Measurements from ENCODE around the gene ARRDC5. TPM values are rescaled to one million over a fixed set of nuclear protein-coding genes. Genes with fewer than 3 reads are reported as not detected.
"Not testable (repeated sequence)": the region's sequence is repeated elsewhere in the genome, so short reads cannot be mapped to it uniquely, and the experiment has no call there.

ARRDC5 gene
- total RNA-seq, 2 donors from 2014 or later: not detected

DNA sequence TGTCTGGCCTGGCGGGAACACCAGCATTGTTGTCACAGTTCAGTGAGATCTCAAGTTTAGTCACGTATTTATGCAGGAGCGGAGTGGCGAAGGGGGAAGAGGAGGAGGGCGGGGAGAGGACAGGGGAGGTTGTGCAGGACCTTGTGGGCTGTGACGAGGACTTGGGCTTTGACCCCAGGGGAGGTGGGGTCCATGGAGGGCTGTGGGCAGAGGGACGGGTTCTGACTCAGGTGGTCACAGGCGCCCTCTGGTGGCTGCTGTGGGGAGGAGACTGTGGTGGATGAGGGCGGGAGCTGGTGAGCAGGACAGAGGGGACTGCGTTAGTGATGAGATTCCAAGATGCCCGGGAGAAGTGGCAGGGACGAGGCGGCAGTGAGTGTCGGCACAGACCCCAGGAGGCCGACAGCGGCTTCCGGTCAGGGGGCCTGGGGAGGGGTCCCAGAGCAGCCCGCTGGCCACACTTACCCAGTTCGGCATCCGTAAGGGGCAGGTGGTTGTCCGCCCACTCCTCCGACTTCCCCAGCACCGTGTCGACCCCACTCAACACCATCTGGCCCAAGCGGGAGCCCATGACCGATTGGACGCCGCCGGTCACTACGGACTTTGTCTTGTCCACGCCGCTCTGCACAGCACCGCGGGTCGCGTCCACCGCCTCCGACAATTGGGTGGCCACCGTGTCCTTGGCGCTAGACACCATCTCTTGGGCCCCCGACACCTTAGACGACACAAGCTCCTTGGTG is 51.0 kb downstream of the ARRDC5 start:
- no peaks in the 10 kb centered on the region for H3K27me3 ChIP-seq
- no peak overlapping the region for H3K4me3 ChIP-seq
- intact Hi-C loops (cut with DNase I): no loop called here
- peaks cover 0 to 5% of the 10 kb centered on the region in 2 donors for H3K36me3 ChIP-seq (replicated peaks in 1 of 2; ENCODE audit: insufficient read depth in 1 of 2, low read depth in 2 of 2)
- no peak overlapping the region for H3K27ac ChIP-seq
- DNase-seq (peak; percentile 60 to 80 (median 70)), ATAC-seq (peak; percentile 77)
- peak; percentile 63 to 98 (median 73) for TF ChIP-seq CTCF (IDR thresholded peaks at IDR 0.05)
- TF ChIP-seq POLR2A (IDR thresholded peaks at IDR 0.05): no peak
- H3K4me1 ChIP-seq: peaks cover 3% of the 10 kb centered on the region
- 75 to 81% methylated on average over 36 to 40 of the region's 42 CpGs for WGBS, 2 donors
- no peaks in the 10 kb centered on the region for H3K9me3 ChIP-seq

DNA sequence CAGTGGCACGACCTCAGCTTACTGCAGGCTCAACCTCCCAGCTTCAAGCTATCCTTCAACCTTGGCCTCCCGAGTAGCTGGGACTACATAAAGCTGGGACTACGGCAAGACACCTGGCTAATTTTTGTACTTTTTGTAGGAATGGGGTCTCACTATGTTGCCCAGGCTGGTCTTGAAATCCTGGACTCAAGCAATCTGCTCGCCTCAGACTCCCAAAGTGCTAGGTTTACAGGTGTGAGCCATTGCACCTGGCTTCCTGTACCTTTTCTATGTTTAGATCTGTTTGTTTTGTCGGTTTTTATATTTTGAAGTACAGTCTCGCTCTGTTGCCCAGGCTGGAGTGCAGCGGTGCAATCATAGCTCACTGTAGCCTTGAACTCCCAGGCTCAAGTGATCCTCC is 53.7 kb downstream of the ARRDC5 start:
- H3K27me3 ChIP-seq: no peaks in the 10 kb centered on the region
- peaks cover 0 to 3% of the 10 kb centered on the region in 2 donors for H3K36me3 ChIP-seq (replicated peaks in 1 of 2; ENCODE audit: insufficient read depth in 1 of 2, low read depth in 2 of 2)
- ATAC-seq (no peak), DNase-seq (no peak)
- no peaks in the 10 kb centered on the region for H3K9me3 ChIP-seq
- TF ChIP-seq CTCF (IDR thresholded peaks at IDR 0.05) (no peak), POLR2A (IDR thresholded peaks at IDR 0.05) (no peak)
- H3K4me1 ChIP-seq: no peaks in the 10 kb centered on the region
- intact Hi-C loops (cut with DNase I): loop anchor here (5.0 kb wide), 1 partner anchor 37 kb away; no protein-coding TSS in a partner anchor
- H3K4me3 ChIP-seq: no peak overlapping the region
- 81 to 85% methylated on average over 7 of the region's 7 CpGs for WGBS, 2 donors
- H3K27ac ChIP-seq: no peak overlapping the region

GRCh38 chr19:4847190-4847973 is 55.3 kb downstream of the ARRDC5 start:
- intact Hi-C loops (cut with DNase I): loop anchor here (5.0 kb wide), 1 partner anchor 35 kb away; no protein-coding TSS in a partner anchor
- Histone ChIP-seq H3K9me3 (no peaks in the 10 kb centered on the region), H3K27ac (no peak overlapping the region), H3K4me1 (peaks cover 6% of the 10 kb centered on the region), H3K27me3 (no peaks in the 10 kb centered on the region), H3K4me3 (no peak overlapping the region), H3K36me3 (replicated peaks in 1 of 2; ENCODE audit: insufficient read depth in 1 of 2, low read depth in 2 of 2) (peaks cover 0 to 2% of the 10 kb centered on the region in 2 donors)
- 94 to 95% methylated on average over 2 to 23 of the region's 23 CpGs for WGBS, 2 donors
- no peak for ATAC-seq
- TF ChIP-seq CTCF (IDR thresholded peaks at IDR 0.05) (no peak), POLR2A (IDR thresholded peaks at IDR 0.05) (no peak)
- no peak for DNase-seq

DNA sequence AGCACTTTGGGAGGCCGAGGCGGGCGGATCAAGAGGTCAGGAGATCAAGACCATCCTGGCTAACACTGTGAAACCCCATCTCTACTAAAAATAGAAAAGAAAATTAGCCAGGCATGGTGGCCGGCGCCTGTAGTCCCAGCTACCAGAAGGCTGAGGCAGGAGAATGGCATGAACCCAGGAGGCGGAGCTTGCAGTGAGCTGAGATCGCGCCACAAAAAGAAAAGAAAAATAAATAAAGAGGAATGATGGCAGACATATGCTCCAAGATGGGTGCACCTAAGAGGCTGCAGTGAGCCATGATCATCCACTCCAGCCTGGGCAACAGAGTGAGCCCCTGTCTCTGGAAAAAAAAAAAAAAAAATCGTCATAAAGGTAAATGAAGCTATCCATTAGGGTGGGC is 56.7 kb downstream of the ARRDC5 start:
- not testable (repeated sequence) for H3K4me1 ChIP-seq; DNase-seq; H3K36me3 ChIP-seq (replicated peaks in 1 of 2; ENCODE audit: insufficient read depth in 1 of 2, low read depth in 2 of 2); ATAC-seq; H3K27ac ChIP-seq; H3K4me3 ChIP-seq; H3K27me3 ChIP-seq; H3K9me3 ChIP-seq
- WGBS, 2 donors: 85 to 90% methylated on average over 8 to 9 of the region's 9 CpGs
- intact Hi-C loops (cut with DNase I): loop anchor here (5.0 kb wide), 1 partner anchor 34 kb away; no protein-coding TSS in a partner anchor

All from body of pancreas (tissue), 4 donors.